HepG2 (cell line): ENCODE results near the gene PNMA5. TPM values are rescaled to one million over a fixed set of nuclear protein-coding genes. Genes with fewer than 3 reads are reported as not detected.

Source experiments
- ATM ChIP-seq: fragments of 450-650 bp; IDR thresholded peaks from 2 replicates; pipeline ENCODE4 v1.7.1; 2017; ENCODE audit warnings: mild to moderate bottlenecking, borderline replicate concordance
- CBX5 ChIP-seq: sonication (generic); formaldehyde crosslinking; IDR thresholded peaks from 2 replicates; pipeline ENCODE4 v1.4.0; 2020; ENCODE audit warnings: missing genetic modification reagents, borderline replicate concordance
- HOXA3 ChIP-seq: sonication (generic); formaldehyde crosslinking; IDR thresholded peaks from 2 replicates; pipeline ENCODE4 v1.5.0; 2020; ENCODE audit warnings: missing genetic modification reagents
- MXD1 ChIP-seq: sonication (generic); formaldehyde crosslinking; IDR thresholded peaks from 2 replicates; pipeline ENCODE4 v1.4.0; 2020; ENCODE audit warnings: mild to moderate bottlenecking, missing genetic modification reagents
- MZF1 ChIP-seq: sonication (generic); formaldehyde crosslinking; IDR thresholded peaks from 2 replicates; pipeline ENCODE4 v1.8.1; 2023; ENCODE audit warnings: mild to moderate bottlenecking, missing genetic modification reagents, borderline replicate concordance
- PHF8 ChIP-seq: sonication (generic); formaldehyde crosslinking; IDR thresholded peaks from 2 replicates; pipeline ENCODE4 v1.5.0; 2020; ENCODE audit warnings: missing genetic modification reagents
- SALL2 ChIP-seq: sonication (generic); formaldehyde crosslinking; IDR thresholded peaks from 2 replicates; pipeline ENCODE4 v1.8.1; 2023; ENCODE audit warnings: mild to moderate bottlenecking, missing genetic modification reagents, inconsistent platforms
- SMC3 ChIP-seq: IDR thresholded peaks from 2 replicates; pipeline ENCODE4 v1.6.1; 2011; ENCODE audit warnings: low read length, improper control_type of control experiment
- SOX13 ChIP-seq, 3 experiments: fragments of 450-650 bp in 1 of 3; sonication (generic) in 1 of 3; formaldehyde crosslinking in 1 of 3; IDR thresholded peaks in 2 of 3; conservative IDR thresholded peaks in 1 of 3; 2 replicates each; pipeline versions ENCODE4 v1.5.0 to v1.6.1; 2016 to 2020; ENCODE audit warnings: antibody characterized with exemption in 1 of 3, mild to moderate bottlenecking in 1 of 3, missing compliant biosample characterization in 1 of 3, missing genetic modification reagents in 1 of 3, moderate library complexity in 1 of 3
- TAF1 ChIP-seq: sonication (generic); formaldehyde crosslinking; IDR thresholded peaks from 2 replicates; pipeline ENCODE4 v1.4.0; 2020; ENCODE audit warnings: missing genetic modification reagents
- WIZ ChIP-seq: sonication (generic); formaldehyde crosslinking; IDR thresholded peaks from 2 replicates; pipeline ENCODE4 v1.5.1; 2020; ENCODE audit warnings: mild to moderate bottlenecking, missing genetic modification reagents
- YY1 ChIP-seq: IDR thresholded peaks from 2 replicates; pipeline ENCODE4 v1.6.1; 2011; ENCODE audit warnings: low read length, low read depth, moderate library complexity, mild to moderate bottlenecking; ENCODE audit not compliant: insufficient read depth, insufficient replicate concordance
- ZBTB10 ChIP-seq: sonication (generic); formaldehyde crosslinking; IDR thresholded peaks from 2 replicates; pipeline ENCODE4 v1.4.0; 2020; ENCODE audit warnings: missing genetic modification reagents, borderline replicate concordance
- ZBTB38 ChIP-seq: sonication (generic); formaldehyde crosslinking; IDR thresholded peaks from 2 replicates; pipeline ENCODE4 v1.5.1; 2020; ENCODE audit warnings: mild to moderate bottlenecking, missing genetic modification reagents
- ZGPAT ChIP-seq: IDR thresholded peaks from 2 replicates; pipeline ENCODE4 v1.6.1; 2016; ENCODE audit warnings: mild to moderate bottlenecking
- ZKSCAN8 ChIP-seq: IDR thresholded peaks from 2 replicates; pipeline ENCODE4 v1.6.1; 2016; ENCODE audit warnings: borderline replicate concordance, missing genetic modification reagents, missing compliant biosample characterization
- ZNF12 ChIP-seq: sonication (generic); formaldehyde crosslinking; IDR thresholded peaks from 2 replicates; pipeline ENCODE4 v1.5.0; 2020; ENCODE audit warnings: missing genetic modification reagents
- ZNF275 ChIP-seq: sonication (generic); formaldehyde crosslinking; IDR thresholded peaks from 2 replicates; pipeline ENCODE4 v1.8.0; 2022; ENCODE audit warnings: missing genetic modification reagents, mild to moderate bottlenecking, inconsistent platforms, borderline replicate concordance
- ZNF343 ChIP-seq: sonication (generic); formaldehyde crosslinking; IDR thresholded peaks from 2 replicates; pipeline ENCODE4 v1.4.0; 2020; ENCODE audit warnings: mild to moderate bottlenecking, missing genetic modification reagents
- ZNF747 ChIP-seq: sonication (generic); formaldehyde crosslinking; IDR thresholded peaks from 2 replicates; pipeline ENCODE4 v1.8.1; 2023; ENCODE audit warnings: missing genetic modification reagents, mild to moderate bottlenecking, borderline replicate concordance
- ZNF788 ChIP-seq: sonication (generic); formaldehyde crosslinking; IDR thresholded peaks from 2 replicates; pipeline ENCODE4 v1.5.0; 2020; ENCODE audit warnings: mild to moderate bottlenecking, missing genetic modification reagents, borderline replicate concordance
- ZNF839 ChIP-seq: sonication (generic); formaldehyde crosslinking; IDR thresholded peaks from 2 replicates; pipeline ENCODE4 v1.4.0; 2020; ENCODE audit warnings: missing genetic modification reagents, mild to moderate bottlenecking, borderline replicate concordance
- ZSCAN20 ChIP-seq: sonication (generic); formaldehyde crosslinking; IDR thresholded peaks from 2 replicates; pipeline ENCODE4 v1.4.0; 2020; ENCODE audit warnings: missing genetic modification reagents, mild to moderate bottlenecking, borderline replicate concordance
- polyA plus RNA-seq, 8 experiments: library from polyadenylated mRNA; depleted of rRNA in 3 of 8; stranded (reverse) in 7 of 8; unstranded in 1 of 8; fragments of >200 nt; fragmentation: Illumina TruSeq in 4 of 8; extraction: Trizol in 4 of 8; gene quantifications; 2 replicates each; pipeline versions ENCODE4 v1.2.1 to v1.2.3, GENCODE V29; 2011 to 2016; ENCODE audit warnings: low read depth in 4 of 8, missing spikeins in 1 of 8, mixed read lengths in 1 of 8; ENCODE audit not compliant: insufficient read depth in 1 of 8
- total RNA-seq, 5 experiments: library from RNA; depleted of rRNA; stranded (reverse); fragments of >200 nt; fragmentation: Illumina TruSeq; extraction: Trizol; gene quantifications; 2 replicates each; pipeline ENCODE4 v1.2.3, GENCODE V29; 2016; ENCODE audit warnings: low read depth in 1 of 5

Gene PNMA5
- total and polyA plus RNA-seq, 2 of the 13 experiments (the other 11 are each of a cell fraction or from before 2014, with no cell fraction given) = not detected

GRCh38 chrX:152941328-152942076 lies 52.4 kb downstream of the PNMA5 start (continued):
- TF ChIP-seq SMC3 (peak; percentile 4; the same call in 1 of the 2 replicates), ZNF275 (no peak), SALL2 (no peak), ZGPAT (peak; percentile 60; the same call in 1 of the 2 replicates), WIZ (0 out of 2 replicates have a peak, but pooled peaks have one; percentile 30), ZNF343 (CRISPR knock-in tag) (0 out of 2 replicates have a peak, but pooled peaks have one; percentile 36), ATM (no peak), TAF1 (CRISPR knock-in tag) (peak; percentile 43; the same call in 1 of the 2 replicates), ZBTB38 (CRISPR knock-in tag) (0 out of 2 replicates have a peak, but pooled peaks have one; percentile 44), YY1 (peak; percentile 97), HOXA3 (peak; percentile 95), ZNF839 (CRISPR knock-in tag) (no peak), ZNF12 (CRISPR knock-in tag) (no peak), MXD1 (CRISPR knock-in tag) (0 out of 2 replicates have a peak, but pooled peaks have one; percentile 39), ZKSCAN8 (CRISPR knock-in tag) (no peak), ZNF788 (CRISPR knock-in tag) (peak; percentile 54; the same call in 1 of the 2 replicates), SOX13 (IDR thresholded peaks at IDR 0.05) (no peak), SOX13 (CRISPR knock-in tag; conservative IDR thresholded peaks at IDR 0.05 in 1 of 2, IDR thresholded peaks at IDR 0.05 in 1 of 2) (no peak), ZBTB10 (CRISPR knock-in tag) (no peak), PHF8 (0 out of 2 replicates have a peak, but pooled peaks have one; percentile 15), CBX5 (CRISPR knock-in tag) (peak; percentile 66; the same call in 1 of the 2 replicates), ZSCAN20 (CRISPR knock-in tag) (no peak), ZNF747 (CRISPR knock-in tag) (no peak), MZF1 (no peak)
